Vagina (tissue), 2 donors: Measurements from ENCODE around the gene PRRT2.

ENCODE experiments used
- CTCF ChIP-seq, 3 experiments: fragments of 450-650 bp in 2 of 3; fragments of 200-600 bp in 1 of 3; sonication (generic) in 1 of 3; IDR thresholded peaks; one replicate each; pipeline ENCODE4 v1.5.1; 2017 to 2019; ENCODE audit warnings: antibody characterized with exemption in 3 of 3, mild to moderate bottlenecking in 2 of 3, moderate library complexity in 2 of 3
- POLR2A ChIP-seq, 2 donors: fragments of 450-650 bp; IDR thresholded peaks; one replicate each; pipeline ENCODE4 v1.6.1; 2017; ENCODE audit warnings: antibody characterized with exemption in 2 of 2, mild to moderate bottlenecking in 2 of 2, moderate library complexity in 2 of 2
- POLR2AphosphoS5 ChIP-seq, 2 donors: sonication (generic); formaldehyde crosslinking; IDR thresholded peaks; one replicate each; pipeline ENCODE4 v1.9.0; 2017; ENCODE audit warnings: antibody characterized with exemption in 2 of 2, mild to moderate bottlenecking in 2 of 2, low read depth in 1 of 2; ENCODE audit not compliant: insufficient read depth in 1 of 2

GRCh38 chr16:29794231-29794710 lies 17.7 kb upstream of the PRRT2 start:
- TF ChIP-seq CTCF (IDR thresholded peaks at IDR 0.05) (no peak), POLR2A (IDR thresholded peaks at IDR 0.05) (no peak), POLR2AphosphoS5 (IDR thresholded peaks at IDR 0.05; ENCODE audit: insufficient read depth in 1 of 2, low read depth in 1 of 2) (no peak)
